ENCODE measurements around the gene FOXP1. TPM values are rescaled to one million over a fixed set of nuclear protein-coding genes. Genes with fewer than 3 reads are reported as not detected.

The FOXP1 gene
- total RNA-seq, 1 donor, result 55.7 TPM

GRCh38 chr3:71156062-71156665 is 427.4 kb downstream of the FOXP1 start:
- H3K4me3 ChIP-seq (ENCODE audit: low read depth, low read length), result no peak overlapping the region
- no peak for TF ChIP-seq CTCF (IDR thresholded peaks at IDR 0.05; ENCODE audit: insufficient read depth, low read depth, low read length)
- no peak for DNase-seq (ENCODE audit: low read depth)

GRCh38 chr3:71154846-71155245 is 428.7 kb downstream of the FOXP1 start:
- H3K4me3 ChIP-seq (ENCODE audit: low read depth, low read length), result no peak overlapping the region
- TF ChIP-seq CTCF (IDR thresholded peaks at IDR 0.05; ENCODE audit: insufficient read depth, low read depth, low read length), result no peak
- DNase-seq (ENCODE audit: low read depth), result no peak

GRCh38 chr3:71153713-71154112 is 429.8 kb downstream of the FOXP1 start:
- DNase-seq (ENCODE audit: low read depth), result no peak
- TF ChIP-seq CTCF (IDR thresholded peaks at IDR 0.05; ENCODE audit: insufficient read depth, low read depth, low read length), result no peak
- no peak overlapping the region for H3K4me3 ChIP-seq (ENCODE audit: low read depth, low read length)

DNA sequence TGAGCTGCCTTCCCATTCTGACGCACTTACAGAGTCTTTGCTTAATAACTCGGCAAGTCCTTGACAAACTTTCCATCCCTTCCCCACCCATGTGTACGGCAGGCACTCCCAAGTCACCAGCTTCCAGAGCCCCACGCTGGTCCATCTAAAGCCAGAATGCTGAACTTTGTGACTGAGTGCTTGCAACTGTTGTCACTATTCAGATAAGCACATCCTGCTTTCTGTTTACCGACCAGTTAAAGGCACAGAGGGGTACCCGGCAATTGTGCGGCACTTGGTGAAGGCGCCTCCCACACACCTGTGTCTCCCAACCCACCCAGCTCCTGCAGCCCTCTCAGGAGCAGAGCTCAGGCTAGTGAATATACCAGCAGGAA is 430.6 kb downstream of the FOXP1 start:
- no peak for TF ChIP-seq CTCF (IDR thresholded peaks at IDR 0.05; ENCODE audit: insufficient read depth, low read depth, low read length)
- no peak for DNase-seq (ENCODE audit: low read depth)
- no peak overlapping the region for H3K4me3 ChIP-seq (ENCODE audit: low read depth, low read length)

GRCh38 chr3:71152039-71152891 is 431.3 kb downstream of the FOXP1 start:
- H3K4me3 ChIP-seq (ENCODE audit: low read depth, low read length), result no peak overlapping the region
- no peak for DNase-seq (ENCODE audit: low read depth)
- TF ChIP-seq CTCF (IDR thresholded peaks at IDR 0.05; ENCODE audit: insufficient read depth, low read depth, low read length), result no peak

DNA sequence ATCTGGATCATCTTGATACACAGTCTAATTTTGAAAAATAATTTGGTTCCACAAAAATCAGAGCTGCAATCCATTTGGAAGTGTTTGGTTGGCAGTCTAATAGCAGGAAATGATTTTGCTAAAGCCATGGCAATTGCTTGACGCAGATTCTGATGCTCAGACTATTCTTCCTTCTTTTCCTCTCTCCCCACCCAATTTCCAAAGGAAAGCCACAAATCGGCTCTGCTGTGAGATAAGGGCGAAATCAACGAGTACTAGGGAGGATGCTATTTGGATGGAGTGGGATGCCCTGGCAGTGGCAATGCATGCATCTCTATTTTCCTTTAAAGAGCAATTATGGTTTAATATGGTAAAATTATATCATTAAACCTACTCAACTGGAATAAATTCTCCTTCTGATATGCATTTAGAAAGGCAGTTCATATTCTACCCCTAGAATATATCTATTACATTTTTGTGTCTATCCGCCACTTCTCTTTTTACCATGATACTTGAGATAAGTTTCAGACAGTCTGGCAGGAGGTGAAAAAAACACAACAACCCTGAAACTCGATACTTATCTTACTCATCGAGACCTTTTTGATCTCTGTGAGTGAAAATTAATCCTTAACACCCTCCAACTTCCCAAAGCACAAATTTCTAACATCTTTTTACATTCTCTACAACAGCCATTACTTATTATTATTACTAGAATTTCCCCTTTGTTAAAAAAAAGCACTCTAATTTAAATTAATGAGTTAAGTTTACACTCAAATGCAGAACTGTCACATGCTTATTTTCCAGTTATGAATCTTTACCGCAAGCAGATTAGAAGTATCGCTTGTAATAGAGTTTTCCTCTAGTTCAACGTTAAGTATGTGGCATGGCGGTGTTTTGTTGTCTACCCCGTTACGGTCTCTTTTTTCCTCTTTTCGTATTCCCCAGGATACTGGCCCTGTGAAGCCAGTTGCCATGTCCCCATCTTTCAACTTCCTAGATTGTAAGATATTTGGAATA is 433.3 kb downstream of the FOXP1 start:
- TF ChIP-seq CTCF (IDR thresholded peaks at IDR 0.05; ENCODE audit: insufficient read depth, low read depth, low read length), result no peak
- H3K4me3 ChIP-seq (ENCODE audit: low read depth, low read length), result no peak overlapping the region
- DNase-seq (ENCODE audit: low read depth), result no peak
